CD4-positive, alpha-beta T cell treated with Interleukin-21 for 1 hour (primary cell): ENCODE results near the gene SMC4.

Experiments
- DNase-seq: peaks from one replicate; pipeline ENCODE4 v3.0.0-alpha.2; 2020

The SMC4 gene

GRCh38 chr3:160479376-160479775 is 79.9 kb downstream of the SMC4 start:
- DNase-seq: no peak

GRCh38 chr3:160480931-160481330 is 81.5 kb downstream of the SMC4 start:
- no peak for DNase-seq

GRCh38 chr3:160481856-160482255 is 82.4 kb downstream of the SMC4 start:
- DNase-seq: no peak

GRCh38 chr3:160482796-160483195 is 83.3 kb downstream of the SMC4 start:
- DNase-seq: no peak
